ENCODE results near the gene TSPO. TPM values are rescaled to one million over a fixed set of nuclear protein-coding genes. Genes with fewer than 3 reads are reported as not detected.

Gene TSPO
- total RNA-seq, 4 donors from 2014 or later = 307 to 452 (median 365) TPM

DNA sequence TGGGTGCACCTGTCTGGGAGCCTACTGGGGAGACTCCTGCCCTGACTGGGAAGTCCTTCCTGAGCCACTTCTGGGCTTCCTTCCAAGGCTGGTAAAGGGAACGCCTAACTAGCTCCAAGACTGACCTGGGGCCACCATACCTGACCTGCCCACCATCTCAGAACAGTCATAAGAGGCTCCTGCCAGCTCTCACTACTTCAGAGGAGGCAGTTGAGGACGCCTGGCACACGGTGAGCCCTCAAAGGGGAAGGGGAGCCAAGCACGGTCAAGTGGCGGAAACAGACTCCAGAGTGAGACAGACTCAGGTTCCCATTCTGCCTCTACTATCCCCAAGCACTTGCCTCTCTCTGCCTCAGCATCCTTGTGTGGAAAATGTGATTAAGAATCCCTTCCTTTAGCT is 15.8 kb upstream of the TSPO start:
- TF ChIP-seq POLR2A (IDR thresholded peaks at IDR 0.05) (no peak), POLR2AphosphoS5 (IDR thresholded peaks at IDR 0.05) (no peak), EP300 (IDR thresholded peaks at IDR 0.05; ENCODE audit: low read depth) (no peak), CTCF (IDR thresholded peaks at IDR 0.05) (no peak)
- H3K27me3 ChIP-seq = no peaks in the 10 kb centered on the region
- DNase-seq = no peak
- in situ Hi-C loops (cut with MboI; ENCODE audit: low pct_ligation_motif_present in 1 of 4, low pct_unique_long_range_greater_than_20kb in 1 of 4, low sequenced_read_pairs in 3 of 4) = no loop called here
- intact Hi-C loops (cut with DNase I; ENCODE audit: low total_unique reads) = no loop called here
- H3K4me3 ChIP-seq = no peak overlapping the region
- H3K36me3 ChIP-seq = peaks cover 0 to 4% (median 0%) of the 10 kb centered on the region in 4 donors
- H3K9me3 ChIP-seq = no peaks in the 10 kb centered on the region
- H3K4me1 ChIP-seq = no peaks in the 10 kb centered on the region
- WGBS, 2 donors (ENCODE audit: low coverage in 1 of 2) = 69% methylated on average over 5 of the region's 5 CpGs; no CpG with 5 or more reads in 1 of the 2 donors
- no peak overlapping the region for H3K27ac ChIP-seq

GRCh38 chr22:43136255-43136654 is 15.1 kb upstream of the TSPO start:
- peaks cover 0 to 4% (median 0%) of the 10 kb centered on the region in 4 donors for H3K36me3 ChIP-seq
- no peak overlapping the region for H3K4me3 ChIP-seq
- DNase-seq = peak; percentile 57
- no peaks in the 10 kb centered on the region for H3K4me1 ChIP-seq
- WGBS, 2 donors (ENCODE audit: low coverage in 1 of 2) = 39 to 40% methylated on average over 1 to 9 of the region's 9 CpGs
- intact Hi-C loops (cut with DNase I; ENCODE audit: low total_unique reads) (no loop called here), in situ Hi-C loops (cut with MboI; ENCODE audit: low pct_ligation_motif_present in 1 of 4, low pct_unique_long_range_greater_than_20kb in 1 of 4, low sequenced_read_pairs in 3 of 4) (no loop called here)
- TF ChIP-seq EP300 (IDR thresholded peaks at IDR 0.05; ENCODE audit: low read depth) (no peak), POLR2AphosphoS5 (IDR thresholded peaks at IDR 0.05) (no peak), CTCF (IDR thresholded peaks at IDR 0.05) (peak; percentile 44 to 57 (median 53)), POLR2A (IDR thresholded peaks at IDR 0.05) (no peak)
- H3K27ac ChIP-seq = no peak overlapping the region
- no peaks in the 10 kb centered on the region for H3K9me3 ChIP-seq
- H3K27me3 ChIP-seq = no peaks in the 10 kb centered on the region

DNA sequence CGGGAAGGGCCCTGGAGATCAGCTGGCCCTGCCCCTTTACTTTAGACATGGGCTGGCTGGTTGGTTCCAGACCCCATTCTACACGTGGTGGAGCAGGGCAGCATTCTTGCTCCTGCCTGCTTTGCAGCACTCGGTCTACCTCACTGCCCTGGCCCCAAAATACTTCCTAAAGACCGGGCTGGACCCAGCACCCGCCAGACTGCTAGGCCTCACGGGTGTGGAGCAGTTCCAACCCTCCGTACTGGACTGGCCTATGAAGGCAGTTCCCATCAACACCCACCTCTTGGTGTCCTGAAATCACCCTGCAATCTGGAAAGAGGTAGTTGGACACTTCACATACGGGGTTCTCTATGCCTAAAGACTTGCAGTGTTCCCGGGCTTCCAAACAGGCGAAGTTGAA is 14.6 kb upstream of the TSPO start:
- Histone ChIP-seq H3K27ac (no peak overlapping the region), H3K9me3 (no peaks in the 10 kb centered on the region), H3K4me1 (peaks cover 0 to 5% (median 3%) of the 10 kb centered on the region in 4 donors), H3K4me3 (no peak overlapping the region), H3K27me3 (no peaks in the 10 kb centered on the region), H3K36me3 (peaks cover 0 to 4% (median 0%) of the 10 kb centered on the region in 4 donors)
- TF ChIP-seq POLR2AphosphoS5 (IDR thresholded peaks at IDR 0.05) (no peak), POLR2A (IDR thresholded peaks at IDR 0.05) (no peak), CTCF (IDR thresholded peaks at IDR 0.05) (no peak), EP300 (IDR thresholded peaks at IDR 0.05; ENCODE audit: low read depth) (no peak)
- intact Hi-C loops (cut with DNase I; ENCODE audit: low total_unique reads) (no loop called here), in situ Hi-C loops (cut with MboI; ENCODE audit: low pct_ligation_motif_present in 1 of 4, low pct_unique_long_range_greater_than_20kb in 1 of 4, low sequenced_read_pairs in 3 of 4) (no loop called here)
- WGBS, 2 donors (ENCODE audit: low coverage in 1 of 2) = 80% methylated on average over 10 of the region's 10 CpGs; no CpG with 5 or more reads in 1 of the 2 donors
- DNase-seq = no peak

DNA sequence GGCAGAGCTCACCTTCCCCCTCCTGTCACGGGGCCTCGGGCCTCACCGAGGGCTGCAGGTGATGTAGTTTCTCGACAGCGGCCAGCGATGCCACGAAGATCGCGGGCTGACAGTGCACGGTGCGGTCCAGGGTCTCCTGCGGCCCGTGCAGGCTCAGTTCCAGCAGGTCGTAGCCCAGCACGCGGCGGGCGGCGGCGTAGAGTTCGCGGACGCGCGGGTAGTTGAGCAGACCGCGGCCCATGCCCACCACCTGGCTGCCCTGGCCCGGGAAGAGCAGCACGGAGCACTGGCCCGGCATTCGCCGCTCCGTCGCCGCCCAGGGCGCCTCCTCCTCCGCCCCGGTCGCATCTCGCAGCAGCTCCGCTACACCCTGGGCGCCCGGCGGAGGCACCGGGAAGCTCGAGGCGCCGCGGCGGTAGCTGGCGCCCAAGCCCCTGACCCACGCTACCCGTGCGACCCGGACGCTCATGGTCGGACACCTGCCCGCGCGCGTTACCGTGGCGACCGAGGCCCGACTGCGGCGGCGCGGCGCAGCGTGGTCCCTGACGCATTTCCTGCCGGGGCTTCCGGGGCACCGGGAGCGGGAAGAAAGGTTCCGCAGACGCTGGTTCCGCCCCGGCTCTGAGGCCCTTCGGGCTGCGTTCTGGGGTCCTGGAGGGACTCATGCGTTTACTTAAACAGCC is 8.3 kb upstream of the TSPO start, which contains the start of gene MCAT:
TSS of gene MCAT (minus strand) at position 519 of the 683 bp plus-strand sequence. CDS start at position 469, 50 bp downstream.
- H3K4me3 ChIP-seq = peak within 1 kb of the TSS; percentile 55 to 93 (median 90)
- H3K4me1 ChIP-seq = peaks cover 8 to 17% (median 10%) of the 10 kb centered on the region in 4 donors
- WGBS, 2 donors (ENCODE audit: low coverage in 1 of 2) = 1% methylated on average over 45 of the region's 83 CpGs; no CpG with 5 or more reads in 1 of the 2 donors
- H3K36me3 ChIP-seq = no peaks in the 10 kb centered on the region
- H3K27ac ChIP-seq = peak within 1 kb of the TSS; percentile 66 to 85 (median 78)
- in situ Hi-C loops (cut with MboI; ENCODE audit: low pct_ligation_motif_present in 1 of 4, low pct_unique_long_range_greater_than_20kb in 1 of 4, low sequenced_read_pairs in 3 of 4) = no loop called here
- no peaks in the 10 kb centered on the region for H3K9me3 ChIP-seq
- peak; percentile 51 to 81 (median 61) for TF ChIP-seq POLR2AphosphoS5 (IDR thresholded peaks at IDR 0.05)
- no peak for TF ChIP-seq EP300 (IDR thresholded peaks at IDR 0.05; ENCODE audit: low read depth)
- TF ChIP-seq POLR2A (IDR thresholded peaks at IDR 0.05) = peak; percentile 54
- TF ChIP-seq CTCF (IDR thresholded peaks at IDR 0.05) = no peak
- no peaks in the 10 kb centered on the region for H3K27me3 ChIP-seq
- intact Hi-C loops (cut with DNase I; ENCODE audit: low total_unique reads) = no loop called here
- peak; percentile 90 for DNase-seq
